ENCODE data around the gene STX8.

- TF ChIP-seq CTCF (IDR thresholded peaks at IDR 0.05; ENCODE audit: borderline replicate concordance, extremely low read depth, low read length, poor library complexity, severe bottlenecking) (no peak), EZH2 (IDR thresholded peaks at IDR 0.05; ENCODE audit: borderline replicate concordance, low read depth, low read length, severe bottlenecking) (no peak)
Measured at GRCh38 chr17:9410737-9411136, 164.9 kb downstream of the STX8 start.

Data from DND-41 (cell line).